ENCODE results near the gene WRAP73. TPM values are rescaled to one million over a fixed set of nuclear protein-coding genes. Genes with fewer than 3 reads are reported as not detected.

Gene WRAP73
- total RNA-seq, 2 donors from 2014 or later: 6.8 to 11.4 TPM

DNA sequence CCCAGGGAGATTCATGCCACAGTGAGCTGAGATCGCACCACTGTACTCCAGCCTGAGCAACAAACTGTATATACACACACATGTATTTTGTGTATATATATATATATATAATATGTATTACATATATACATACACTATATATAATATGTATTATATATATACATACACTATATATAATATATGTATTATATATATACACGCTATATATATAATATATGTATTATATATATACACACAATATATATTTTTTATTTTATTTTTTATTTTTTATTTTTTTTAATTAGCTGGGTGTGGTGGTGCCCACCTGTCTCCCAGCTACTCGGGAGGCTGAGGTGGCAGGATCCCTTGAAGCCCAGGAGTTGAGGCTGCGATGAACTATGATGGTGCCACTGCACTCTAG lies 11.7 kb upstream of the WRAP73 start:
- TF ChIP-seq, protein P1, sequence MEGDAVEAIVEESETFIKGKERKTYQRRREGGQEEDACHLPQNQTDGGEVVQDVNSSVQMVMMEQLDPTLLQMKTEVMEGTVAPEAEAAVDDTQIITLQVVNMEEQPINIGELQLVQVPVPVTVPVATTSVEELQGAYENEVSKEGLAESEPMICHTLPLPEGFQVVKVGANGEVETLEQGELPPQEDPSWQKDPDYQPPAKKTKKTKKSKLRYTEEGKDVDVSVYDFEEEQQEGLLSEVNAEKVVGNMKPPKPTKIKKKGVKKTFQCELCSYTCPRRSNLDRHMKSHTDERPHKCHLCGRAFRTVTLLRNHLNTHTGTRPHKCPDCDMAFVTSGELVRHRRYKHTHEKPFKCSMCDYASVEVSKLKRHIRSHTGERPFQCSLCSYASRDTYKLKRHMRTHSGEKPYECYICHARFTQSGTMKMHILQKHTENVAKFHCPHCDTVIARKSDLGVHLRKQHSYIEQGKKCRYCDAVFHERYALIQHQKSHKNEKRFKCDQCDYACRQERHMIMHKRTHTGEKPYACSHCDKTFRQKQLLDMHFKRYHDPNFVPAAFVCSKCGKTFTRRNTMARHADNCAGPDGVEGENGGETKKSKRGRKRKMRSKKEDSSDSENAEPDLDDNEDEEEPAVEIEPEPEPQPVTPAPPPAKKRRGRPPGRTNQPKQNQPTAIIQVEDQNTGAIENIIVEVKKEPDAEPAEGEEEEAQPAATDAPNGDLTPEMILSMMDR (IDR thresholded peaks at IDR 0.05): no peak
- Histone ChIP-seq H3K4me3 (no peak overlapping the region), H3K36me3 (no peaks in the 10 kb centered on the region), H3K27ac (no peak overlapping the region), H3K27me3 (no peaks in the 10 kb centered on the region), H3K4me1 (no peaks in the 10 kb centered on the region), H3K9me3 (no peaks in the 10 kb centered on the region)
- DNase-seq (ENCODE audit: low spot score): no peak

DNA sequence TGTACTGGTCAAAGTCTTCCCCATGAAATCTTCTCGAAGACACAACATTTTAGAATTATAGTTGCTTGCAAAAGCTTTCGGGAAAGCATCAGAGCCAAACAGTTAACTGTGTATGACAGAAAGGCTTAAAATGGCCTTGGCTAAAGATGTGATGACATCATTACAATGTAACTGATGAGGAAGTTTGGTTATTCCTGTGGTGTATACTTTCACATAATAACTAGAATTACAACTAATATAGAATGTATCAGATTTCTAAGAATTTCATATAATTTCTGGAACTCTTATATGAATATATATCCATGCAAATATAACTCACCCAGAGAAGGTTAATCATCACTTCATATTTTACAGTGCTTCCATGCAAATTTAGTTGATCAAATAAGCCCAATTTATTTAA lies 10.8 kb upstream of the WRAP73 start:
- DNase-seq (ENCODE audit: low spot score): no peak
- Histone ChIP-seq H3K27me3 (no peaks in the 10 kb centered on the region), H3K4me1 (no peaks in the 10 kb centered on the region), H3K36me3 (no peaks in the 10 kb centered on the region), H3K4me3 (no peak overlapping the region), H3K9me3 (no peaks in the 10 kb centered on the region), H3K27ac (no peak overlapping the region)
- TF ChIP-seq, protein P1 (IDR thresholded peaks at IDR 0.05): no peak

DNA sequence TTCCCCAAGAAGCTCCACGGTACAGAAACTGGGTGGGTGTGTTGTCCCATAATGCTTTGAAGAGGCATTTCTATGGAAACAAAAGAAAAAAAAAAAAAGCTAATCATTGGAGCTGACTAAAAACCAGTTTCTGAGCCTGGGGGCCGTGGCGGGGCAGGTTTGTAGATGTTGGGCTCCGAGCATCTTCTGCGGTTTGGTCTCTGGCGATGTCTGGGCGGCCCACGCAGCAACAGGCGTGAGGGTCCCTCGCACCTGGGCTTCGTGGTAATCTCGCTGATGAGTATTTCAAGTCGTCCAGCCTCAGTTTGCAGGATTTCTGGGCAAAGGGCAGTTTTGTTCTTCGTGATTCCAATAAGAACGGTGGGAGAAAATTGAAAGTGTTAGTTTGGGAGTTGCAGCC lies 9.2 kb upstream of the WRAP73 start:
- Histone ChIP-seq H3K4me1 (no peaks in the 10 kb centered on the region), H3K4me3 (no peak overlapping the region), H3K27ac (no peak overlapping the region), H3K27me3 (no peaks in the 10 kb centered on the region), H3K36me3 (no peaks in the 10 kb centered on the region), H3K9me3 (no peaks in the 10 kb centered on the region)
- TF ChIP-seq, protein P1 (IDR thresholded peaks at IDR 0.05): no peak
- no peak for DNase-seq (ENCODE audit: low spot score)

DNA sequence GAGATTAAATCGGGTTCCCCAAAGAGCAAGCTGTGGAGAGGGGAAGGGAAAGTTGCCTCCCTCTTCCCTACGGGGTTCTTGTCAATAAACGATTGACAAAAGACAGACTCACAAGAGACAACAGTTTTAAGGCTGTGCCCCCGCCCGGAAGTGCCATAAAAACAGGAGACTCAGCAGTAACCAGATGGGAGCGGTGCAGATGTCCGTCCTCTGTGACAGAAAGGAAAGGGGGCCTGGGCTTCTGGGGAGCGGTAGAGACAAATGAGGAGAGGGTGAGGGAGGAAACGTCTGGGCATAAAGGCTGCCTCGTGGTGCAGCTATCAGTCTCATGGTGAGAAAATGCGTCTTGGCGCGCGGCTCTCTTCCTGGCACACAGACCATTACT lies 8.3 kb upstream of the WRAP73 start:
- H3K27ac ChIP-seq: no peak overlapping the region
- TF ChIP-seq, protein P1 (IDR thresholded peaks at IDR 0.05): no peak
- DNase-seq (ENCODE audit: low spot score): no peak
- no peaks in the 10 kb centered on the region for H3K9me3 ChIP-seq
- H3K36me3 ChIP-seq: no peaks in the 10 kb centered on the region
- no peaks in the 10 kb centered on the region for H3K4me1 ChIP-seq
- H3K27me3 ChIP-seq: no peaks in the 10 kb centered on the region
- H3K4me3 ChIP-seq: no peak overlapping the region

DNA sequence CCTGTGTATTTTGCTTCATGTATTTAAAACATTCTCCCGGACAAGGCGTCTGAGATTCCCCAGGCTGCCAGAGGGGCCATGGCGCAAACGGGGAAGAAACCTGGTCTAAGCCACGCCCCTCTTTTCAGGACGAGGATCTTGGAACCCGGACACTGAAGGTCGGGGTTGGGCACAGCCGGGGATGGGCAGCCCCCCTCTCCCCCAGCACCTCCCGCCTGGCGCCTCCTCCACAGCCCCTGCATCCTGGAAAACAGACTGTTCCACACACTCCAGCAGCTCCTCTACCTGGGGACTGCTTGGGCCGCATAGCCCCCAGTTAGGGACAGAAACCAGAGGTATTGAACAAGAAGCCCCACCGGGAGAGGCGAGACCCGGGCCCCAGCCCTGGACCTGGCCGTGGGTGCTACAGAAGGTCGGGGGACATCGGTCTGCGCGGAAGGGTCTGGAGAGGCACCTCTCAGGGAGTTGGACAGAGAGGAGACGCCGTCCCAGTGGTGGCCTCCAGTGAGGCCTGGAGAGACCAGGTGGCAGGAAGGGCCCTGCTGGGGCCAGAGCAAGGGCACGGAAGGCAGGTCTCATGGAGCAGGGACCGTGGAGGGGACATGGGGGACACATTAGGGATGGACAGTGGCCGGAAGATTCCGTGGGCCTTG lies 7.8 kb upstream of the WRAP73 start:
- H3K27me3 ChIP-seq: no peaks in the 10 kb centered on the region
- no peak overlapping the region for H3K27ac ChIP-seq
- no peaks in the 10 kb centered on the region for H3K36me3 ChIP-seq
- no peak for DNase-seq (ENCODE audit: low spot score)
- TF ChIP-seq, protein P1 (IDR thresholded peaks at IDR 0.05): no peak
- H3K4me1 ChIP-seq: peaks cover 0 to 3% of the 10 kb centered on the region in 2 donors
- H3K9me3 ChIP-seq: no peaks in the 10 kb centered on the region
- no peak overlapping the region for H3K4me3 ChIP-seq

DNA sequence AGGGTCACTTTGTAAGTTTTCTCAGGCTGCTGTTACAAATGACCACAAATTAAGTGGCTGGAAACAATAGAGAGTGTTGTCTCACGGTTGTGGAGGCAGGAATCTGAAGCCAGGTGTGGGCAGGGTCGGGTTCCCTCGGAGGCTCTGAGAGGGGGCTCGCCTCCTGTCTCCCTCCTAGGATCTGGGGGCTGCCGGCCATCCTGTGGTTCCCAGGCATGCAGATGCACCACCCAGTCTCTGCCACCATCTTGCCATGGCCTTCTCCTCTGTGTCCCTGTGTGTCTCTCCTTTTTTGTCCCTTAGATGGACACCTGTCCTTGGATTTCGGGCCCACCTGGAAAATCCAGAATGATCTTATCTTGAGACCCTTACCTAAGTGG lies 7.2 kb upstream of the WRAP73 start:
- Histone ChIP-seq H3K36me3 (no peaks in the 10 kb centered on the region), H3K27ac (no peak overlapping the region), H3K4me1 (peaks cover 0 to 8% of the 10 kb centered on the region in 2 donors), H3K4me3 (no peak overlapping the region), H3K27me3 (no peaks in the 10 kb centered on the region), H3K9me3 (no peaks in the 10 kb centered on the region)
- TF ChIP-seq, protein P1 (IDR thresholded peaks at IDR 0.05): no peak
- DNase-seq (ENCODE audit: low spot score): no peak
